Mesenchymal stem cell (in vitro differentiated cells and primary cell): Measurements from ENCODE around the gene RTP3.

ENCODE experiments used
- DNase-seq: peaks from one replicate; pipeline ENCODE4 v3.0.0-alpha.2; 2013
- H2AFZ ChIP-seq: one replicate; pipeline ENCODE4 v1.6.1; 2013; ENCODE audit warnings: low read depth, mild to moderate bottlenecking, control low read depth, inconsistent platforms, low read length, moderate library complexity
- H2AK5ac ChIP-seq: 2 replicates; pipeline ENCODE4 v1.6.1; 2013; ENCODE audit warnings: low read length, moderate library complexity, mild to moderate bottlenecking, inconsistent platforms; ENCODE audit not compliant: severe bottlenecking
- H2BK120ac ChIP-seq: one replicate; pipeline ENCODE4 v1.6.1; 2013; ENCODE audit warnings: low read depth, mild to moderate bottlenecking, inconsistent platforms, low read length, moderate library complexity
- H2BK12ac ChIP-seq, 2 experiments: one replicate each; pipeline ENCODE4 v1.6.1; 2013; ENCODE audit warnings: inconsistent platforms in 2 of 2, low read length in 2 of 2, mild to moderate bottlenecking in 2 of 2, moderate library complexity in 2 of 2, control low read depth in 1 of 2
- H2BK15ac ChIP-seq: one replicate; pipeline ENCODE4 v1.6.1; 2013; ENCODE audit warnings: mild to moderate bottlenecking, low read depth, inconsistent platforms; ENCODE audit not compliant: poor library complexity, severe bottlenecking
- H2BK5ac ChIP-seq: 2 replicates; pipeline ENCODE4 v1.6.1; 2013; ENCODE audit warnings: low read depth, mild to moderate bottlenecking, low read length, control low read depth, inconsistent platforms; ENCODE audit not compliant: poor library complexity, severe bottlenecking
- H3K14ac ChIP-seq, 2 experiments: one replicate each; pipeline ENCODE4 v1.6.1; 2013; ENCODE audit warnings: inconsistent platforms in 2 of 2, low read length in 2 of 2, control low read depth in 1 of 2, mild to moderate bottlenecking in 1 of 2, moderate library complexity in 1 of 2
- H3K18ac ChIP-seq, 2 experiments: one replicate each; pipeline ENCODE4 v1.6.1; 2013; ENCODE audit warnings: inconsistent platforms in 2 of 2, low read length in 2 of 2, control low read depth in 1 of 2, low read depth in 1 of 2, mild to moderate bottlenecking in 1 of 2
- H3K23ac ChIP-seq, 2 experiments: one replicate each; pipeline ENCODE4 v1.6.1; 2013; ENCODE audit warnings: inconsistent platforms in 2 of 2, low read length in 2 of 2, mild to moderate bottlenecking in 2 of 2, moderate library complexity in 2 of 2, control low read depth in 1 of 2
- H3K27ac ChIP-seq: 2 replicates; pipeline ENCODE4 v1.5.1; 2013; ENCODE audit warnings: mild to moderate bottlenecking, moderate library complexity, low read length, control low read depth, inconsistent platforms; ENCODE audit not compliant: poor library complexity, severe bottlenecking
- H3K27me3 ChIP-seq, 2 experiments: 2 replicates each; pipeline versions ENCODE4 v1.6.1 to v1.7.0; 2013; ENCODE audit warnings: low read length in 2 of 2, mild to moderate bottlenecking in 2 of 2, moderate library complexity in 2 of 2, control low read depth in 1 of 2, inconsistent platforms in 1 of 2; ENCODE audit not compliant: control insufficient read depth in 1 of 2, insufficient read depth in 1 of 2
- H3K36me3 ChIP-seq, 2 experiments: 2 replicates each; pipeline versions ENCODE4 v1.6.1 to v1.7.0; 2013; ENCODE audit warnings: low read length in 2 of 2, control low read depth in 1 of 2, inconsistent platforms in 1 of 2, low read depth in 1 of 2, mild to moderate bottlenecking in 1 of 2; ENCODE audit not compliant: insufficient read depth in 2 of 2, control insufficient read depth in 1 of 2
- H3K4ac ChIP-seq, 2 experiments: one replicate each; pipeline ENCODE4 v1.6.1; 2013; ENCODE audit warnings: inconsistent platforms in 2 of 2, low read length in 2 of 2, mild to moderate bottlenecking in 2 of 2, moderate library complexity in 2 of 2, control low read depth in 1 of 2, low read depth in 1 of 2
- H3K4me1 ChIP-seq: 2 replicates; pipeline ENCODE4 v1.6.1; 2013; ENCODE audit warnings: low read depth, low read length, control low read depth; ENCODE audit not compliant: control insufficient read depth, insufficient read depth
- H3K4me2 ChIP-seq: 2 replicates; pipeline ENCODE4 v1.6.1; 2013; ENCODE audit warnings: low read length, mild to moderate bottlenecking, inconsistent platforms; ENCODE audit not compliant: poor library complexity, severe bottlenecking
- H3K4me3 ChIP-seq, 2 experiments: 2 replicates each; pipeline versions ENCODE4 v1.5.1 to v1.7.0; 2013; ENCODE audit warnings: low read length in 2 of 2, mild to moderate bottlenecking in 2 of 2, control low read depth in 1 of 2, low read depth in 1 of 2; ENCODE audit not compliant: insufficient read depth in 1 of 2
- H3K79me1 ChIP-seq: replicated peaks from 2 replicates; pipeline ENCODE4 v1.6.1; 2013; ENCODE audit warnings: mild to moderate bottlenecking, control low read depth, low read length, inconsistent platforms; ENCODE audit not compliant: poor library complexity, severe bottlenecking
- H3K9ac ChIP-seq: 2 replicates; pipeline ENCODE4 v1.7.0; 2013; ENCODE audit warnings: mild to moderate bottlenecking, low read length, moderate library complexity
- H3K9me3 ChIP-seq: 2 replicates; pipeline ENCODE4 v1.7.0; 2013; ENCODE audit warnings: mild to moderate bottlenecking, low read length; ENCODE audit not compliant: control insufficient read depth
- H4K8ac ChIP-seq: one replicate; pipeline ENCODE4 v1.6.1; 2013; ENCODE audit warnings: inconsistent platforms, mild to moderate bottlenecking, low read length, moderate library complexity
- H4K91ac ChIP-seq: one replicate; pipeline ENCODE4 v1.6.1; 2013; ENCODE audit warnings: mild to moderate bottlenecking, low read length, inconsistent platforms
- WGBS: methylation state at CpG from one replicate; pipeline ENCODE4 v1.1.7; 2013; ENCODE audit warnings: mixed read lengths; 5-methylcytosine and 5-hydroxymethylcytosine counted together

Gene RTP3

GRCh38 chr3:46463868-46464241 lies 33.9 kb upstream of the RTP3 start:
- Histone ChIP-seq H3K27me3 (peaks cover 58 to 82% of the 10 kb centered on the region in 2 experiments), H3K4me2 (no peak overlapping the region), H3K36me3 (no peaks in the 10 kb centered on the region), H3K23ac (no peak overlapping the region), H4K91ac (no peak overlapping the region), H2BK5ac (no peak overlapping the region), H3K27ac (no peak overlapping the region), H2AFZ (no peak overlapping the region), H3K79me1 (no peaks in the 10 kb centered on the region), H2AK5ac (no peak overlapping the region), H3K4me1 (no peaks in the 10 kb centered on the region), H3K9me3 (peaks cover 6% of the 10 kb centered on the region), H3K18ac (no peak overlapping the region), H4K8ac (no peak overlapping the region), H2BK120ac (no peak overlapping the region), H2BK12ac (no peak overlapping the region), H3K9ac (no peak overlapping the region), H2BK15ac (no peak overlapping the region), H3K4ac (no peak overlapping the region), H3K14ac (no peak overlapping the region), H3K4me3 (no peak overlapping the region)
- 80% methylated on average over 8 of the region's 8 CpGs for WGBS
- no peak for DNase-seq

GRCh38 chr3:46464326-46465195 lies 33.2 kb upstream of the RTP3 start, which contains the start of gene LTF:
Gene LTF (minus strand): TSS chr3:46464905. CDS start chr3:46464867, 38 bp downstream.
- H2BK15ac ChIP-seq = no peak within 1 kb of the TSS
- no peak within 1 kb of the TSS for H2AFZ ChIP-seq
- no peak within 1 kb of the TSS for H2BK120ac ChIP-seq
- peaks cover 6% of the 10 kb centered on the region for H3K9me3 ChIP-seq
- H3K9ac ChIP-seq = no peak within 1 kb of the TSS
- no peak within 1 kb of the TSS for H3K27ac ChIP-seq
- H3K4me3 ChIP-seq = no peak within 1 kb of the TSS
- H2BK12ac ChIP-seq = no peak within 1 kb of the TSS
- no peak within 1 kb of the TSS for H2BK5ac ChIP-seq
- no peak within 1 kb of the TSS for H3K4me2 ChIP-seq
- H3K4ac ChIP-seq = no peak within 1 kb of the TSS
- no peaks in the 10 kb centered on the region for H3K36me3 ChIP-seq
- H3K79me1 ChIP-seq = no peaks in the 10 kb centered on the region
- H3K18ac ChIP-seq = no peak within 1 kb of the TSS
- peaks cover 62 to 83% of the 10 kb centered on the region in 2 experiments for H3K27me3 ChIP-seq
- H3K4me1 ChIP-seq = no peaks in the 10 kb centered on the region
- H2AK5ac ChIP-seq = no peak within 1 kb of the TSS
- H3K23ac ChIP-seq = no peak within 1 kb of the TSS
- H3K14ac ChIP-seq = no peak within 1 kb of the TSS
- H4K91ac ChIP-seq = no peak within 1 kb of the TSS
- H4K8ac ChIP-seq = no peak within 1 kb of the TSS
- DNase-seq = no peak
- 26% methylated on average over 44 of the region's 44 CpGs for WGBS

DNA sequence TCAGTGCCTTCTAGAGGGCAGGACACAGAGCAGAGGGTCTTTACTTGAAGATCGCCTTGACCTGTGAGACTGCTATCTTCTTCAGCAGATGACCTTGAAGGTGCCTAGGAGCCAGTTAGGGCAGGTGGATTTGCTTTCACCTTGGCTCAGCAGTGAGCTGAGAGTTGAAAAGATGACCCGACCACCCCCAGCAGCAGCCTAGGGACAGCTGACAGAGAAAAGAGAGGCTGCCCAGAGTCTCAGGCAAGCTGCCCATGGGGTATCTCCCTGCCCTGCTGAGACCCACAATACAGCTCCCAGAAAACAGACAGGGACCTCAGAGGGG lies 32.6 kb upstream of the RTP3 start:
- Histone ChIP-seq H3K18ac (no peak overlapping the region), H3K4ac (no peak overlapping the region), H2BK5ac (no peak overlapping the region), H3K4me1 (no peaks in the 10 kb centered on the region), H3K36me3 (no peaks in the 10 kb centered on the region), H3K79me1 (no peaks in the 10 kb centered on the region), H2AFZ (no peak overlapping the region), H3K4me2 (no peak overlapping the region), H3K27me3 (peaks cover 67 to 83% of the 10 kb centered on the region in 2 experiments), H2BK15ac (no peak overlapping the region), H4K91ac (no peak overlapping the region), H3K9ac (no peak overlapping the region), H2BK120ac (no peak overlapping the region), H3K27ac (no peak overlapping the region), H3K4me3 (no peak overlapping the region), H2AK5ac (no peak overlapping the region), H3K14ac (no peak overlapping the region), H3K9me3 (peaks cover 6% of the 10 kb centered on the region), H2BK12ac (no peak overlapping the region), H3K23ac (no peak overlapping the region), H4K8ac (no peak overlapping the region)
- WGBS = 64% methylated on average over 2 of the region's 2 CpGs
- DNase-seq = no peak

- H3K9ac ChIP-seq = no peak overlapping the region
- no peak overlapping the region for H3K4me2 ChIP-seq
- no peak overlapping the region for H3K4ac ChIP-seq
- no peak overlapping the region for H3K27ac ChIP-seq
- H4K8ac ChIP-seq = no peak overlapping the region
- no peaks in the 10 kb centered on the region for H3K4me1 ChIP-seq
- no peak overlapping the region for H3K18ac ChIP-seq
- H2AFZ ChIP-seq = no peak overlapping the region
- no peaks in the 10 kb centered on the region for H3K79me1 ChIP-seq
- no peak overlapping the region for H3K14ac ChIP-seq
- no peak overlapping the region for H2AK5ac ChIP-seq
- no peak overlapping the region for H4K91ac ChIP-seq
- no peak overlapping the region for H2BK120ac ChIP-seq
- H3K36me3 ChIP-seq = no peaks in the 10 kb centered on the region
- H3K27me3 ChIP-seq = peaks cover 75 to 84% of the 10 kb centered on the region in 2 experiments
- no peaks in the 10 kb centered on the region for H3K9me3 ChIP-seq
- no peak overlapping the region for H2BK5ac ChIP-seq
- H3K4me3 ChIP-seq = no peak overlapping the region
- no peak for DNase-seq
- H3K23ac ChIP-seq = no peak overlapping the region
- H2BK12ac ChIP-seq = no peak overlapping the region
- H2BK15ac ChIP-seq = no peak overlapping the region
These were observed 31.5 kb upstream of the RTP3 start for GRCh38 chr3:46466273-46466672.
